Right lobe of liver (tissue), 4 donors: ENCODE measurements around the gene KCNQ5.

Experiments used
- POLR2A ChIP-seq: fragments of 450-650 bp; IDR thresholded peaks from one replicate; pipeline ENCODE4 v1.6.1; 2017; ENCODE audit warnings: antibody characterized with exemption, mild to moderate bottlenecking
- TF ChIP-seq, protein P1 (sequence below), 4 donors: fragments of 200-600 bp in 3 of 4; fragments of 450-650 bp in 1 of 4; IDR thresholded peaks; one replicate each; pipeline versions ENCODE4 v1.5.1 to v1.8.0; 2016 to 2022; ENCODE audit warnings: antibody characterized with exemption in 4 of 4, mild to moderate bottlenecking in 2 of 4
- donor health status: DM: no; HTN: no; CAD: no.
- donor health status: DM: no; HTN: no; CAD: no.
- donor health status: DM: no; HTN: yes; CAD: no.

DNA sequence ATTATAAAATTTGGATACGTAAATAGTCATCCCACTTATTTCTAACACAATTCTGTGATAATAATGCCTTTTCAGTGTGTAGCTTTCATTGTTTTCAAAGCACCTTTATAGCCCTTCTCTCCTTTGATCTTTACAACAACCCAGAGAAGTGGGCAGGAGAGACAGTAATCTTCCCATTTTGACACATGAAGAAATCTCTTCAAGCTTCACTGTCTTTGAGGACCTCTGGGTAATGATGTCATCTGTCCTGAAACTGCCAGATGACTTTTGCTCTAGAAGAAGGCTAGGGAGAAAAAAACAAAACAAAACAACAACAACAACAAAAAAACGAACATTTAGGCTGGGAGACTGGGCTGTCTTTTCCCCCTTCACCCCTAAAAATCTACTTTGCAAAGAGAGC, 203.0 kb downstream of the KCNQ5 start:
- TF ChIP-seq, protein P1, sequence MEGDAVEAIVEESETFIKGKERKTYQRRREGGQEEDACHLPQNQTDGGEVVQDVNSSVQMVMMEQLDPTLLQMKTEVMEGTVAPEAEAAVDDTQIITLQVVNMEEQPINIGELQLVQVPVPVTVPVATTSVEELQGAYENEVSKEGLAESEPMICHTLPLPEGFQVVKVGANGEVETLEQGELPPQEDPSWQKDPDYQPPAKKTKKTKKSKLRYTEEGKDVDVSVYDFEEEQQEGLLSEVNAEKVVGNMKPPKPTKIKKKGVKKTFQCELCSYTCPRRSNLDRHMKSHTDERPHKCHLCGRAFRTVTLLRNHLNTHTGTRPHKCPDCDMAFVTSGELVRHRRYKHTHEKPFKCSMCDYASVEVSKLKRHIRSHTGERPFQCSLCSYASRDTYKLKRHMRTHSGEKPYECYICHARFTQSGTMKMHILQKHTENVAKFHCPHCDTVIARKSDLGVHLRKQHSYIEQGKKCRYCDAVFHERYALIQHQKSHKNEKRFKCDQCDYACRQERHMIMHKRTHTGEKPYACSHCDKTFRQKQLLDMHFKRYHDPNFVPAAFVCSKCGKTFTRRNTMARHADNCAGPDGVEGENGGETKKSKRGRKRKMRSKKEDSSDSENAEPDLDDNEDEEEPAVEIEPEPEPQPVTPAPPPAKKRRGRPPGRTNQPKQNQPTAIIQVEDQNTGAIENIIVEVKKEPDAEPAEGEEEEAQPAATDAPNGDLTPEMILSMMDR (IDR thresholded peaks at IDR 0.05) = no peak
- no peak for TF ChIP-seq POLR2A
